Measurements from ENCODE around the gene SLC25A26.
"Not testable (repeated sequence)": the region's sequence is repeated elsewhere in the genome, so short reads cannot be mapped to it uniquely, and the experiment has no call there.

SLC25A26 gene

DNA sequence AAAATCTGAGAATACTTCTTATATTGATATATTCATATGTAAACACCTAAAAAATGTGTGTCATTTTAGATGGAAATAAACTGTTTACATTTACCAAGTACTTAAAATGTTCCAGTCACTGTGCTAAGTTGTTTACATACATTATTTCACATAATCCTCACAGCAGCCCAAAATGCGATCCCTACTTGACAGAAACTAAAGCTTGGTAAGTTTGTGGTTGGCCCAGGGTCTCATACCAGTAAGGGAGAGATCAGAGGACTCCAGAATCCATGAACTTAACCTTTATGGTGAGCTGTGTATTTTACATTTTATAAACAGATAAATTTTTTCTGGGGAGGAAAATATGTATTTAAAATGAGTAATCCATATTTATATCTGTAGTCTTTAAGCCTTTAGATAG lies 51.2 kb downstream of the SLC25A26 start:
- peaks cover 11% of the 10 kb centered on the region; the same call in 1 of the 2 replicates for H3F3A ChIP-seq (ENCODE audit: control insufficient read depth, insufficient read depth)
- H3K9me2 ChIP-seq (replicated peaks; ENCODE audit: control insufficient read depth, low read length), result no peaks in the 10 kb centered on the region
- H3K79me2 ChIP-seq (ENCODE audit: control insufficient read depth, low read length), result peaks cover 5% of the 10 kb centered on the region
- no peaks in the 10 kb centered on the region for H4K20me1 ChIP-seq (ENCODE audit: control insufficient read depth, insufficient read depth, low read depth, low read length)
- peaks cover 28% of the 10 kb centered on the region for H3K4me1 ChIP-seq (ENCODE audit: control insufficient read depth, low read length)
- H3K4me2 ChIP-seq (ENCODE audit: low read length), result no peak overlapping the region
- TF ChIP-seq EZH2phosphoT487 (IDR thresholded peaks at IDR 0.05; ENCODE audit: borderline replicate concordance, low read length), result no peak
- TF ChIP-seq, protein P1, sequence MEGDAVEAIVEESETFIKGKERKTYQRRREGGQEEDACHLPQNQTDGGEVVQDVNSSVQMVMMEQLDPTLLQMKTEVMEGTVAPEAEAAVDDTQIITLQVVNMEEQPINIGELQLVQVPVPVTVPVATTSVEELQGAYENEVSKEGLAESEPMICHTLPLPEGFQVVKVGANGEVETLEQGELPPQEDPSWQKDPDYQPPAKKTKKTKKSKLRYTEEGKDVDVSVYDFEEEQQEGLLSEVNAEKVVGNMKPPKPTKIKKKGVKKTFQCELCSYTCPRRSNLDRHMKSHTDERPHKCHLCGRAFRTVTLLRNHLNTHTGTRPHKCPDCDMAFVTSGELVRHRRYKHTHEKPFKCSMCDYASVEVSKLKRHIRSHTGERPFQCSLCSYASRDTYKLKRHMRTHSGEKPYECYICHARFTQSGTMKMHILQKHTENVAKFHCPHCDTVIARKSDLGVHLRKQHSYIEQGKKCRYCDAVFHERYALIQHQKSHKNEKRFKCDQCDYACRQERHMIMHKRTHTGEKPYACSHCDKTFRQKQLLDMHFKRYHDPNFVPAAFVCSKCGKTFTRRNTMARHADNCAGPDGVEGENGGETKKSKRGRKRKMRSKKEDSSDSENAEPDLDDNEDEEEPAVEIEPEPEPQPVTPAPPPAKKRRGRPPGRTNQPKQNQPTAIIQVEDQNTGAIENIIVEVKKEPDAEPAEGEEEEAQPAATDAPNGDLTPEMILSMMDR (IDR thresholded peaks at IDR 0.05; ENCODE audit: low read depth, low read length, poor library complexity, severe bottlenecking), result no peak
- H3K9me3 ChIP-seq (ENCODE audit: control insufficient read depth, insufficient read depth, low read length), result no peaks in the 10 kb centered on the region
- H3K27me3 ChIP-seq (ENCODE audit: control insufficient read depth, low read length), result no peaks in the 10 kb centered on the region
- H3K4me3 ChIP-seq (ENCODE audit: low read length), result no peak overlapping the region
- H3K27ac ChIP-seq (ENCODE audit: low read depth, low read length), result no peak overlapping the region
- H3K36me3 ChIP-seq (ENCODE audit: control insufficient read depth, low read length), result peaks cover 16% of the 10 kb centered on the region

- not testable (repeated sequence) for H4K20me1 ChIP-seq (ENCODE audit: control insufficient read depth, insufficient read depth, low read depth, low read length); H3K79me2 ChIP-seq (ENCODE audit: control insufficient read depth, low read length); H3K4me3 ChIP-seq (ENCODE audit: low read length); H3K9me2 ChIP-seq (replicated peaks; ENCODE audit: control insufficient read depth, low read length); H3K36me3 ChIP-seq (ENCODE audit: control insufficient read depth, low read length); H3K4me2 ChIP-seq (ENCODE audit: low read length); H3K9me3 ChIP-seq (ENCODE audit: control insufficient read depth, insufficient read depth, low read length); H3K27ac ChIP-seq (ENCODE audit: low read depth, low read length); H3K27me3 ChIP-seq (ENCODE audit: control insufficient read depth, low read length)
- Histone ChIP-seq H3K4me1 (ENCODE audit: control insufficient read depth, low read length) (peaks cover 23% of the 10 kb centered on the region), H3F3A (ENCODE audit: control insufficient read depth, insufficient read depth) (peaks cover 11% of the 10 kb centered on the region; the same call in 1 of the 2 replicates)
Measured at GRCh38 chr3:66274837-66275236, 54.0 kb downstream of the SLC25A26 start.

DNA sequence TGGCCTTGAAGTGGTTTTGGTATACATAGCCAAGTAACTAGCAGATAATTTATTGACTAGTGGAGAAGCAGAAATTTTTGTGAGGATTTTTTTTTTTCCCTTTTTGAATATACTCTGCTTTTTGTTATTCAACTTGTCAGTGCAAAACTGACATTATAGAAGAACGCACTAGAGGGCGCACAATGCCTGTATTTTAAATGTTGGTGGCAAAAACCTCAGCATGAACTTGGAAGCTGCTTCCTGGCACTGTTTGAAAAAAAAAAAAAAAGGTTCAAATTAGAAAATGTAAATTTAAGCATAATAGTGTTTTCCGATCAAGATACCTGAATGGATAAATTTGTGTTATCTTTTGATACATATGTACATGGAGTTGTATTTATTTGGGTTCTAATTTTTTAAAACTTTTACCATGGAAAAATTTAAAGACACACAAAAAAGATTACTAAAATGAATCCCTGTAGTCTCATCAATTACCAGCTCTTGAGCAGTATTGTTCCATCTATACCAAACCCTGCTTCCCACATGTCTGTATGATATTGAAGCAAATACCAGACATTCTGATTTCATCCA lies 56.0 kb downstream of the SLC25A26 start:
- Histone ChIP-seq H3F3A (ENCODE audit: control insufficient read depth, insufficient read depth) (peaks cover 11% of the 10 kb centered on the region; the same call in 1 of the 2 replicates), H3K79me2 (ENCODE audit: control insufficient read depth, low read length) (peaks cover 5% of the 10 kb centered on the region; the same call in 1 of the 2 replicates), H3K4me3 (ENCODE audit: low read length) (no peak overlapping the region), H3K27me3 (ENCODE audit: control insufficient read depth, low read length) (no peaks in the 10 kb centered on the region), H3K4me2 (ENCODE audit: low read length) (no peak overlapping the region), H3K36me3 (ENCODE audit: control insufficient read depth, low read length) (no peaks in the 10 kb centered on the region), H3K4me1 (ENCODE audit: control insufficient read depth, low read length) (peaks cover 25% of the 10 kb centered on the region), H4K20me1 (ENCODE audit: control insufficient read depth, insufficient read depth, low read depth, low read length) (no peaks in the 10 kb centered on the region), H3K27ac (ENCODE audit: low read depth, low read length) (peak overlapping the region; percentile 18; the same call in 1 of the 2 replicates), H3K9me3 (ENCODE audit: control insufficient read depth, insufficient read depth, low read length) (no peaks in the 10 kb centered on the region), H3K9me2 (replicated peaks; ENCODE audit: control insufficient read depth, low read length) (no peaks in the 10 kb centered on the region)
- TF ChIP-seq, protein P1 (IDR thresholded peaks at IDR 0.05; ENCODE audit: low read depth, low read length, poor library complexity, severe bottlenecking), result peak; percentile 63
- TF ChIP-seq EZH2phosphoT487 (IDR thresholded peaks at IDR 0.05; ENCODE audit: borderline replicate concordance, low read length), result no peak

DNA sequence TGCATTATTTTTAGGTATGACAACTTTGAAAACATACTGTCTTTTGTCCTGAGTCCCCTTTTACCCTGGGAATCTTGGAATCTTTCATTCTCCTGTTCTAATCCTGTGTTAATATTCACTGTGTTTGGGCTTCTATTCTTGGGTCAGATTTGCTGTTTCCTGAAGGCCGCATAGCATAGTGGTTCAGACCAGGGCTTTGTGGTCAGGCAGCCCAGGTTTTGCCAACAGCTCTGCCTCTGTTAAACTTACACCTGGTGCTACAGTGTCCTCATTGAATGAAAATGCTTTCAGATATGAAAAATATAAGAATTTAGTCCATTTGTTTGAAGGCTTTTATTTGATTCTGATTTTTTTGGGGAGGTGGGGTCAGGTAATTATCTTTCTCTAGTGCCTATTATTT lies 58.4 kb downstream of the SLC25A26 start:
- Histone ChIP-seq H3K4me3 (ENCODE audit: low read length) (no peak overlapping the region), H3F3A (ENCODE audit: control insufficient read depth, insufficient read depth) (peaks cover 11% of the 10 kb centered on the region; the same call in 1 of the 2 replicates), H3K9me3 (ENCODE audit: control insufficient read depth, insufficient read depth, low read length) (no peaks in the 10 kb centered on the region), H3K79me2 (ENCODE audit: control insufficient read depth, low read length) (peaks cover 5% of the 10 kb centered on the region; the same call in 1 of the 2 replicates), H3K4me1 (ENCODE audit: control insufficient read depth, low read length) (peaks cover 25% of the 10 kb centered on the region), H3K9me2 (replicated peaks; ENCODE audit: control insufficient read depth, low read length) (no peaks in the 10 kb centered on the region), H3K4me2 (ENCODE audit: low read length) (no peak overlapping the region), H4K20me1 (ENCODE audit: control insufficient read depth, insufficient read depth, low read depth, low read length) (no peaks in the 10 kb centered on the region), H3K27me3 (ENCODE audit: control insufficient read depth, low read length) (no peaks in the 10 kb centered on the region), H3K36me3 (ENCODE audit: control insufficient read depth, low read length) (no peaks in the 10 kb centered on the region), H3K27ac (ENCODE audit: low read depth, low read length) (no peak overlapping the region)
- TF ChIP-seq, protein P1 (IDR thresholded peaks at IDR 0.05; ENCODE audit: low read depth, low read length, poor library complexity, severe bottlenecking), result no peak
- no peak for TF ChIP-seq EZH2phosphoT487 (IDR thresholded peaks at IDR 0.05; ENCODE audit: borderline replicate concordance, low read length)
